Gastrocnemius medialis (tissue), 4 donors: ENCODE measurements around the gene ERAL1.

Experiments
- CTCF ChIP-seq, 5 experiments: fragments of 450-650 bp in 3 of 5; fragments of 200-600 bp in 2 of 5; sonication (generic) in 2 of 5; IDR thresholded peaks in 4 of 5; conservative IDR thresholded peaks in 1 of 5; 1 replicate in 4 of 5; 2 replicates in 1 of 5; pipeline ENCODE4 v1.5.1; 2016 to 2019; ENCODE audit warnings: antibody characterized with exemption in 5 of 5, mild to moderate bottlenecking in 3 of 5, moderate library complexity in 3 of 5
- POLR2A ChIP-seq, 2 donors: fragments of 450-650 bp; IDR thresholded peaks; one replicate each; pipeline ENCODE4 v1.6.1; 2017; ENCODE audit warnings: antibody characterized with exemption in 2 of 2, mild to moderate bottlenecking in 2 of 2, moderate library complexity in 2 of 2

- TF ChIP-seq CTCF (IDR thresholded peaks at IDR 0.05 in 4 of 5, conservative IDR thresholded peaks at IDR 0.05 in 1 of 5) (no peak), POLR2A (IDR thresholded peaks at IDR 0.05) (no peak)
These were observed 16.3 kb downstream of the ERAL1 start for GRCh38 chr17:28871056-28871579.
